ENCODE data around the gene PGM2. TPM values are rescaled to one million over a fixed set of nuclear protein-coding genes. Genes with fewer than 3 reads are reported as not detected.

The PGM2 gene
- polyA plus RNA-seq, 2 donors: 21.0 to 57.3 TPM

DNA sequence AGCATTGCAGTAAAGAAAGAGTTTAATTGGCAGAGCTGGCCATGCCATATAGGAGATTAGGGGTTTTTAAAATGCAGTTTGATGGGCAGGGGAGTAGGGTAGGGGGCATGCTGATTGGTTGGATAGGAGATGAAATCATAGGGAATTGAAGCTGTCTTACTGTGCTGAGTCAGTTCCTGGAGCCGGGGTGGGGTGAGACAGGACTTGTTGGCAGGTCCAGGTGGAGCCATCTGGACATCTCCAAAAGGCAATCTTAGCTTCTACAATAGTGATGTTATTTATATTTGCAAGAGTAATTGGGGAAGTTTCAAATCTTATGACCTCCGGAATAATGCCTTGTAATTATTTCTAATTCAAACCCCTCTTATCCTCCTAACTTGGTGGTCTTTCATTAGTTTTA is 32.4 kb upstream of the PGM2 start:
- Histone ChIP-seq H3K27ac (ENCODE audit: low read depth in 2 of 2, low read length in 1 of 2) (no peak overlapping the region), H3K36me3 (ENCODE audit: control insufficient read depth in 2 of 2, insufficient read depth in 2 of 2, low read length in 1 of 2) (no peaks in the 10 kb centered on the region), H3K27me3 (ENCODE audit: control insufficient read depth in 1 of 2, insufficient read depth in 2 of 2, low read length in 2 of 2) (no peaks in the 10 kb centered on the region), H3K4me1 (ENCODE audit: control insufficient read depth in 2 of 2, insufficient read depth in 2 of 2, low read length in 1 of 2) (no peaks in the 10 kb centered on the region), H3K4me3 (ENCODE audit: low read depth in 1 of 2, low read length in 2 of 2) (no peak overlapping the region), H3K9me3 (ENCODE audit: control insufficient read depth in 2 of 2, insufficient read depth in 1 of 2, low read depth in 1 of 2, low read length in 1 of 2) (no peaks in the 10 kb centered on the region)
- WGBS, 2 donors: 58 to 73% methylated on average over 2 of the region's 2 CpGs

- 70 to 78% methylated on average over 3 of the region's 3 CpGs for WGBS, 2 donors
These were observed 30.8 kb upstream of the PGM2 start for GRCh38 chr4:37795581-37796195.

DNA sequence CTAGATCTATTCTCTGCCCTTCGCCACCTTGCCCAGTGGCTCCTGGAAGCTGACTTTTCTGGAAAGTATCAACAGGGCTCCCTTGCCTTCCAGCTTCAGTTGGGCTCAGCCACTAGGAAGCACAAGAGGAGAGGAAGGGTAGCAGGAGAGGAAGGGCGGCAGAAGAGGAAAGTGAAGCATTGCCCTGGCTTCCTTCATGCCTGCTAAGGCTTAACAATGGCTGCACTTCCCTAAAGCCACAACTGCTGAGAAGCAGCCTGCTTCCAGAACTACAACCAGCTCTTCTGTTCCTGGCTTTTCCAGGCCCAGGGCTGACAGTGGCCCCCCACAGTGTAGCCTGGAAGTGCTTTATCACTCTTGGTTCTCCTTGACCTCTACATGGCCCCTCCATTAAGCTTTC is 29.1 kb upstream of the PGM2 start:
- H3K4me3 ChIP-seq (ENCODE audit: low read depth in 1 of 2, low read length in 2 of 2): no peak overlapping the region
- no peaks in the 10 kb centered on the region for H3K27me3 ChIP-seq (ENCODE audit: control insufficient read depth in 1 of 2, insufficient read depth in 2 of 2, low read length in 2 of 2)
- no peaks in the 10 kb centered on the region for H3K4me1 ChIP-seq (ENCODE audit: control insufficient read depth in 2 of 2, insufficient read depth in 2 of 2, low read length in 1 of 2)
- 96% methylated on average over 2 of the region's 2 CpGs for WGBS, 2 donors
- no peaks in the 10 kb centered on the region for H3K36me3 ChIP-seq (ENCODE audit: control insufficient read depth in 2 of 2, insufficient read depth in 2 of 2, low read length in 1 of 2)
- H3K9me3 ChIP-seq (ENCODE audit: control insufficient read depth in 2 of 2, insufficient read depth in 1 of 2, low read depth in 1 of 2, low read length in 1 of 2): no peaks in the 10 kb centered on the region
- H3K27ac ChIP-seq (ENCODE audit: low read depth in 2 of 2, low read length in 1 of 2): no peak overlapping the region

More at GRCh38 chr4:37795581-37796195, 30.8 kb upstream of the PGM2 start:
- H3K36me3 ChIP-seq (ENCODE audit: control insufficient read depth in 2 of 2, insufficient read depth in 2 of 2, low read length in 1 of 2): no peaks in the 10 kb centered on the region
- H3K9me3 ChIP-seq (ENCODE audit: control insufficient read depth in 2 of 2, insufficient read depth in 1 of 2, low read depth in 1 of 2, low read length in 1 of 2): no peaks in the 10 kb centered on the region
- H3K27me3 ChIP-seq (ENCODE audit: control insufficient read depth in 1 of 2, insufficient read depth in 2 of 2, low read length in 2 of 2): no peaks in the 10 kb centered on the region
- no peak overlapping the region for H3K4me3 ChIP-seq (ENCODE audit: low read depth in 1 of 2, low read length in 2 of 2)
- no peaks in the 10 kb centered on the region for H3K4me1 ChIP-seq (ENCODE audit: control insufficient read depth in 2 of 2, insufficient read depth in 2 of 2, low read length in 1 of 2)
- H3K27ac ChIP-seq (ENCODE audit: low read depth in 2 of 2, low read length in 1 of 2): no peak overlapping the region

- H3K27me3 ChIP-seq (ENCODE audit: control insufficient read depth in 1 of 2, insufficient read depth in 2 of 2, low read length in 2 of 2): no peaks in the 10 kb centered on the region
- no peaks in the 10 kb centered on the region for H3K9me3 ChIP-seq (ENCODE audit: control insufficient read depth in 2 of 2, insufficient read depth in 1 of 2, low read depth in 1 of 2, low read length in 1 of 2)
- no peaks in the 10 kb centered on the region for H3K36me3 ChIP-seq (ENCODE audit: control insufficient read depth in 2 of 2, insufficient read depth in 2 of 2, low read length in 1 of 2)
- no peaks in the 10 kb centered on the region for H3K4me1 ChIP-seq (ENCODE audit: control insufficient read depth in 2 of 2, insufficient read depth in 2 of 2, low read length in 1 of 2)
- no peak overlapping the region for H3K4me3 ChIP-seq (ENCODE audit: low read depth in 1 of 2, low read length in 2 of 2)
- WGBS, 2 donors: 69 to 86% methylated on average over 2 of the region's 2 CpGs
- no peak overlapping the region for H3K27ac ChIP-seq (ENCODE audit: low read depth in 2 of 2, low read length in 1 of 2)
These were observed 28.6 kb upstream of the PGM2 start for GRCh38 chr4:37797923-37798322.

DNA sequence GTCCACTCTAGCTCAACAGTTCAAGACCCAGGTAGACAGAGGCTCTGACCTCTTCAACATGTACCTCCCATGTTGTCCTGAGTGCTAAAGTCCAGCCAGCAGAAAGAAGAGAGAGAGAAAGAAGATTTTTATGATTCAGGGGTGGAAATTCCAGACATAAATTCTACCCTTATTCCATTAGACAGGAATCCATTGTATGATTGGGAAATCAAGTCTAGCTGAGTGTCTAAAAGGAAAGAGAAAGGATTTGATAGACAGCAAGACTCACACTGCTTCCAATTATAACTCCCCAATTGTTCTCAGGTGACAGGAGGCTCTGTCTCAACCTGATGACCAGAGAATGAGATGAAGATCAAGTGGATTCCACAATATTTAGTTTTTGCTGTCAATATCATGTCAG is 27.9 kb upstream of the PGM2 start:
- no peaks in the 10 kb centered on the region for H3K4me1 ChIP-seq (ENCODE audit: control insufficient read depth in 2 of 2, insufficient read depth in 2 of 2, low read length in 1 of 2)
- no peak overlapping the region for H3K4me3 ChIP-seq (ENCODE audit: low read depth in 1 of 2, low read length in 2 of 2)
- H3K27ac ChIP-seq (ENCODE audit: low read depth in 2 of 2, low read length in 1 of 2): no peak overlapping the region
- no peaks in the 10 kb centered on the region for H3K27me3 ChIP-seq (ENCODE audit: control insufficient read depth in 1 of 2, insufficient read depth in 2 of 2, low read length in 2 of 2)
- H3K9me3 ChIP-seq (ENCODE audit: control insufficient read depth in 2 of 2, insufficient read depth in 1 of 2, low read depth in 1 of 2, low read length in 1 of 2): no peaks in the 10 kb centered on the region
- no peaks in the 10 kb centered on the region for H3K36me3 ChIP-seq (ENCODE audit: control insufficient read depth in 2 of 2, insufficient read depth in 2 of 2, low read length in 1 of 2)

DNA sequence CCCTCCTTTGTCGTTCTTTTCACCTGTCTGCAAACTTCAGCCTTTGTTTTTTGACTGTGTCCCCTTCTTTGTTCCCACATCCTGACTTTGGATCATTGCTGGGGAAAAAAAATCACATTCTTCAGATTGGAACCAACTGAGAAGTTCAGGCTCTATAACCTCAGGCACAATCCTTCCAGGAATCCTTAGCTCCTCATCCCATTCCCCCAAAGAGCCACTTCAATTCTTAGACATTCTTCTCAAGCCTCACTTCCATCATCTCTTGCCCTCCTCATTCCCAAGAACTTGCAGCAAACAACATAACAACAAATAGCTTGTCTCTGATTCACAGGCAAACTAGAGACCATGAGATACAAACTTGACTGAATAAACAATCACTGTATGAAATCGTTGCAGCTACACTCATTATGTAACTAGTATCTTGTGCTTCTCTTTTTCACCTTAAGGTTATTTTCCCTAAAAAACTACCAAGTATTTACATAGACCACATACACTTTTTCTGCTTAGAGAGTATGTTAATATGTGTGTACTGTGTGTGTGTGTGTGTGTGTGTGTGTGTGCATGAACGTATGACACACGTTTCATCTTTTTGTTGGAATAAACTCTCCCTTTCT is 26.4 kb upstream of the PGM2 start:
- Histone ChIP-seq H3K4me3 (ENCODE audit: low read depth in 1 of 2, low read length in 2 of 2) (no peak overlapping the region), H3K36me3 (ENCODE audit: control insufficient read depth in 2 of 2, insufficient read depth in 2 of 2, low read length in 1 of 2) (no peaks in the 10 kb centered on the region), H3K27me3 (ENCODE audit: control insufficient read depth in 1 of 2, insufficient read depth in 2 of 2, low read length in 2 of 2) (no peaks in the 10 kb centered on the region), H3K27ac (ENCODE audit: low read depth in 2 of 2, low read length in 1 of 2) (no peak overlapping the region), H3K9me3 (ENCODE audit: control insufficient read depth in 2 of 2, insufficient read depth in 1 of 2, low read depth in 1 of 2, low read length in 1 of 2) (no peaks in the 10 kb centered on the region), H3K4me1 (ENCODE audit: control insufficient read depth in 2 of 2, insufficient read depth in 2 of 2, low read length in 1 of 2) (no peaks in the 10 kb centered on the region)
- 44 to 49% methylated on average over 4 of the region's 4 CpGs for WGBS, 2 donors

- Histone ChIP-seq H3K27me3 (ENCODE audit: control insufficient read depth in 1 of 2, insufficient read depth in 2 of 2, low read length in 2 of 2) (no peaks in the 10 kb centered on the region), H3K36me3 (ENCODE audit: control insufficient read depth in 2 of 2, insufficient read depth in 2 of 2, low read length in 1 of 2) (no peaks in the 10 kb centered on the region), H3K27ac (ENCODE audit: low read depth in 2 of 2, low read length in 1 of 2) (no peak overlapping the region), H3K9me3 (ENCODE audit: control insufficient read depth in 2 of 2, insufficient read depth in 1 of 2, low read depth in 1 of 2, low read length in 1 of 2) (no peaks in the 10 kb centered on the region), H3K4me3 (ENCODE audit: low read depth in 1 of 2, low read length in 2 of 2) (no peak overlapping the region), H3K4me1 (ENCODE audit: control insufficient read depth in 2 of 2, insufficient read depth in 2 of 2, low read length in 1 of 2) (no peaks in the 10 kb centered on the region)
- 38 to 44% methylated on average over 4 of the region's 4 CpGs for WGBS, 2 donors
These were observed 24.3 kb upstream of the PGM2 start for GRCh38 chr4:37802068-37802666.

GRCh38 chr4:37803348-37803973 is 23.0 kb upstream of the PGM2 start:
- 25 to 26% methylated on average over 4 of the region's 4 CpGs for WGBS, 2 donors
- Histone ChIP-seq H3K27me3 (ENCODE audit: control insufficient read depth in 1 of 2, insufficient read depth in 2 of 2, low read length in 2 of 2) (no peaks in the 10 kb centered on the region), H3K36me3 (ENCODE audit: control insufficient read depth in 2 of 2, insufficient read depth in 2 of 2, low read length in 1 of 2) (no peaks in the 10 kb centered on the region)

DNA sequence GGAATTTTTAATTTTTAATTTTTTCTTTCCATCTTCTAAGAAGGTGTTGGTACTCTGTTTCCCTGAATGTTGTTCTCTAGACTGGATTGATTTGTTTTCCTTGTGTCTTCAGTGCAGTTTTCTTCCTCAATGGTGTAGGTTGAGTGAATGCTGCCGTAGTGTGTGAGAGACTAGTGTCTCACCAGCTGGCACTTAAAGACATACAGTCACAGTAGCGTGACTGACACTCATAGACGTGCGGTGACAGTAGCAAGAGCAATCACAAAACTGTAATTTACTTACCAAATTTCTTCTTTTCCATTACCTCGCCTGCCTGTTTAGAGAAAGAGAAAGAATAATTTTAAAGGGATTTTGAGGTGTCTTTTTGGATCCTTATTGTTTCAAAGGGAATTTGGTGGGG is 21.4 kb upstream of the PGM2 start:
- H3K27ac ChIP-seq (ENCODE audit: low read depth in 2 of 2, low read length in 1 of 2): no peak overlapping the region
- no peaks in the 10 kb centered on the region for H3K4me1 ChIP-seq (ENCODE audit: control insufficient read depth in 2 of 2, insufficient read depth in 2 of 2, low read length in 1 of 2)
- no peaks in the 10 kb centered on the region for H3K9me3 ChIP-seq (ENCODE audit: control insufficient read depth in 2 of 2, insufficient read depth in 1 of 2, low read depth in 1 of 2, low read length in 1 of 2)
- 83 to 84% methylated on average over 5 of the region's 5 CpGs for WGBS, 2 donors
- H3K27me3 ChIP-seq (ENCODE audit: control insufficient read depth in 1 of 2, insufficient read depth in 2 of 2, low read length in 2 of 2): no peaks in the 10 kb centered on the region
- H3K4me3 ChIP-seq (ENCODE audit: low read depth in 1 of 2, low read length in 2 of 2): no peak overlapping the region
- H3K36me3 ChIP-seq (ENCODE audit: control insufficient read depth in 2 of 2, insufficient read depth in 2 of 2, low read length in 1 of 2): no peaks in the 10 kb centered on the region

More at GRCh38 chr4:37803348-37803973, 23.0 kb upstream of the PGM2 start:
- no peaks in the 10 kb centered on the region for H3K9me3 ChIP-seq (ENCODE audit: control insufficient read depth in 2 of 2, insufficient read depth in 1 of 2, low read depth in 1 of 2, low read length in 1 of 2)
- no peaks in the 10 kb centered on the region for H3K4me1 ChIP-seq (ENCODE audit: control insufficient read depth in 2 of 2, insufficient read depth in 2 of 2, low read length in 1 of 2)
- H3K27ac ChIP-seq (ENCODE audit: low read depth in 2 of 2, low read length in 1 of 2): no peak overlapping the region
- no peak overlapping the region for H3K4me3 ChIP-seq (ENCODE audit: low read depth in 1 of 2, low read length in 2 of 2)

Measured in esophagus (tissue), 2 donors.